Tibial nerve (tissue), 4 donors: ENCODE measurements around the gene PADI1.

ENCODE experiments used
- CTCF ChIP-seq, 5 experiments: fragments of 200-600 bp in 3 of 5; fragments of 450-650 bp in 2 of 5; sonication (generic) in 3 of 5; IDR thresholded peaks; one replicate each; pipeline ENCODE4 v1.5.1; 2016 to 2019; ENCODE audit warnings: antibody characterized with exemption in 5 of 5, mild to moderate bottlenecking in 3 of 5, moderate library complexity in 2 of 5
- EP300 ChIP-seq, 2 donors: sonication (generic); formaldehyde crosslinking; IDR thresholded peaks; one replicate each; pipeline ENCODE4 v1.6.1; 2017; ENCODE audit warnings: antibody characterized with exemption in 2 of 2, mild to moderate bottlenecking in 1 of 2
- POLR2A ChIP-seq, 2 donors: fragments of 450-650 bp; IDR thresholded peaks; one replicate each; pipeline ENCODE4 v1.6.1; 2017; ENCODE audit warnings: antibody characterized with exemption in 2 of 2, mild to moderate bottlenecking in 2 of 2, moderate library complexity in 2 of 2

DNA sequence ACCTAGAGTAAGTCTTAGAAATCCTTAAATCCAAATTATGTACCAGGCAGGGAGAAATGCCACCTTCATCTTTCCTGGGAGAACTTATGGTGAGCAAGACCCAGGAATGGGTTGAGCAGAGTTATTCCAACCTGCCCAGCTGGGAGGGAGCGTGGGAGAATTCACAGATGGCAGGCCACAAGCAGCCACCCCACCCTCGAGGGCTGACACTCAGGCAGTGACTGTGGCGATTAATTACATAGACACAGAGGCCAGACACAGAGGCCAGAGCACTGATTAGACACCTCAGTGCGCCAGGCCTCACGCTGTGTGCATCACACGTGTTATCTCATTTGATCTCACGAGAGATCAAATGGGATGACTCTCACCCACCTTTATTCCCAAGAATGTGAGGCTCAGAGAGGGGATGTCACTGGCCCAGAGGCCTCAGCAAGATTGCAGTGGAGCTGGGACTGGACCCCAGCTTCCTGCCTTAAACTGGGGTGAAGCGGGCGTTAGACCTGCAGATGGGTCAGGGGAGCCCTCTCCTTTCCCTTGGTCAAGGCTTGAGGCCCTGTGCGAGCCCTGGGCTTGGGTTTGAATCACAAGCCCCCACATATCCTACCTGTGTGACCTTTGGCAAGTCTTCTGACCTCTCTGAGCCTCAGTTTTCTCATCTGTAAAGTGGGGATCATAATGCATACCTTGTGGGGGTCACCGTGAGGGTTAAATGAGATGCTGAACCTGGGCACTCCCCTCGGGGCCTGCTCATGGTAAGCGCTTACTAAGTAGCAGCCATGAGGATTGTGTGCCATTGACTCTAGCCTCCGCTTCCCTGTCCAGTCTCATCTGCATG lies 74.3 kb downstream of the PADI1 start:
- TF ChIP-seq CTCF (IDR thresholded peaks at IDR 0.05) = no peak
- TF ChIP-seq EP300 (IDR thresholded peaks at IDR 0.05) = no peak
- no peak for TF ChIP-seq POLR2A (IDR thresholded peaks at IDR 0.05)
